Prostate gland (tissue), 2 donors: ENCODE measurements around the gene CDC25A.

ENCODE experiments used
- POLR2A ChIP-seq: fragments of 450-650 bp; IDR thresholded peaks from one replicate; pipeline ENCODE4 v1.6.1; 2016; ENCODE audit warnings: antibody characterized with exemption, mild to moderate bottlenecking
- TF ChIP-seq, protein P1 (sequence below), 4 experiments: fragments of 200-600 bp in 2 of 4; fragments of 450-650 bp in 2 of 4; sonication (generic) in 2 of 4; IDR thresholded peaks; 1 replicate in 3 of 4; 2 replicates in 1 of 4; pipeline ENCODE4 v1.5.1; 2016 to 2019; ENCODE audit warnings: antibody characterized with exemption in 4 of 4, mild to moderate bottlenecking in 2 of 4, moderate library complexity in 2 of 4

DNA sequence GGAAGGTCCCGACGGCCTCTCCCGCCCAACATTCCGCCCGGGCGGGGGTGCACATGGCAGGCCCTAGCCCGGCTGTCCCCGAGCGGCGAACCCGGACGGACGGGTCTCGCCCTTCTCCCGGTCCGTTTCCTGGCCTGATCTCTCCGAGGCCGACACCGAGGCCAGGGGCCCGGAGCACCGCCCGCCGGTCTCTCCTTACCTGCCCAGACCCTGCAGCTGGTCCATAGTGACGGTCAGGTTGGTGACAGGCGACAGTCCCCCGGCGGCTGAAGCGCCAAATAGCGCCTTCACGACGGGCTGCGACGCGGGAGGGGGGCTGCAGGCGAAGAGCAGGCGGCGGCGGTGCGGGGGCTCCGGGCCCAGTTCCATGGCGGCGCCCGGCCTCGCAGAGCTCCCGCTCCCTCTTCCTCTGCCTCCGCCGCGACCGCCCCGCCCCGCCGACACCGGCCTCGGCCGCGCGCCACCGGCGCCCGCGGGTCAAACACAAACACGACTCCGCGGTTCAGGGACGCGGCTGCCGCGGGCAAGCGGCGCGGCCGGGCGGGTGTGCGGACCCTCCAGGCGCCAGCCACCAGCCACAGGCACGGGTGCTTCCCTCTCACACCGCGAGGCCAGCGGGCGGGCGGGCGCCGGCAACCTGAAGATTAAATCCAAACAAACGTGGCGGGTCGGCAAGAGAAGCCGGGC is 495 bp downstream of the CDC25A start:
- TF ChIP-seq, protein P1, sequence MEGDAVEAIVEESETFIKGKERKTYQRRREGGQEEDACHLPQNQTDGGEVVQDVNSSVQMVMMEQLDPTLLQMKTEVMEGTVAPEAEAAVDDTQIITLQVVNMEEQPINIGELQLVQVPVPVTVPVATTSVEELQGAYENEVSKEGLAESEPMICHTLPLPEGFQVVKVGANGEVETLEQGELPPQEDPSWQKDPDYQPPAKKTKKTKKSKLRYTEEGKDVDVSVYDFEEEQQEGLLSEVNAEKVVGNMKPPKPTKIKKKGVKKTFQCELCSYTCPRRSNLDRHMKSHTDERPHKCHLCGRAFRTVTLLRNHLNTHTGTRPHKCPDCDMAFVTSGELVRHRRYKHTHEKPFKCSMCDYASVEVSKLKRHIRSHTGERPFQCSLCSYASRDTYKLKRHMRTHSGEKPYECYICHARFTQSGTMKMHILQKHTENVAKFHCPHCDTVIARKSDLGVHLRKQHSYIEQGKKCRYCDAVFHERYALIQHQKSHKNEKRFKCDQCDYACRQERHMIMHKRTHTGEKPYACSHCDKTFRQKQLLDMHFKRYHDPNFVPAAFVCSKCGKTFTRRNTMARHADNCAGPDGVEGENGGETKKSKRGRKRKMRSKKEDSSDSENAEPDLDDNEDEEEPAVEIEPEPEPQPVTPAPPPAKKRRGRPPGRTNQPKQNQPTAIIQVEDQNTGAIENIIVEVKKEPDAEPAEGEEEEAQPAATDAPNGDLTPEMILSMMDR (IDR thresholded peaks at IDR 0.05): no peak
- TF ChIP-seq POLR2A: no peak
